LNCAP (cell line): ENCODE measurements around the gene SLC17A9.

Experiments used
- CTCF ChIP-seq: fragments of 450-650 bp; IDR thresholded peaks from 2 replicates; pipeline ENCODE4 v1.5.1; 2017; ENCODE audit warnings: mild to moderate bottlenecking

The SLC17A9 gene

GRCh38 chr20:62995481-62995880 is 43.0 kb downstream of the SLC17A9 start:
- no peak for TF ChIP-seq CTCF

DNA sequence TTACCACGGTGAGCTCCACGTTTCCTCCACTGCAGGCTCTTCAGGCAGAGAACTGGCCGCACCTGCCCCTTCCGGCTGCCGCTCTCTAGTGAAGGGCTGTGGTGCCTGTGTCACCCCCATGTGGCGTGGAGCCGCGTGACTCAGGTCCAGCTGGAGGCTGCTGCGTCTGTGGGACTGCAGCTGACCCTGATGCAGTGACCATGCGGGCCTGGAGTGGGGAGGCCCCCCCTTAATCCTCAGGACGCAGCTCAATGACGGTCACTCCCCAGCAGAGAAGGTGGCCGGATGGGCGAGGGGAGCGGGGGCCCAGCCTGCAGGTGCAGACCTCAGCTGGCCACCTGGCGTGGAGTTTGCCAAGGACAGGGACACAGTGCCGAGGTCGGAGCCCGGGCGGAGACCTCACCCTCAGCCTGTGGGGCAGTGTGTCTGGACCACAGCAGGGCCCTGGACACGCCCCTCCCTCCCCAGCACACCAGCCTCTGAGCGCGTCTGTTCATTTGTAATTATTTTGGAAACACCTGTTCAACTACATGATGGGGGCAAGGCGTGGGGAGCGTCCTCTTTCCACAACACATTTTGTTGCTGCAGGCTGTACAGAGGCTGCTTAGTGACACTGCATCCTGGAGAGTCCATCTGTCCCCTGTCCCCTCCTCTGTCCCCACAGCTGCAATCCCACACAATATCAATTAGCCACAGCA is 43.5 kb downstream of the SLC17A9 start:
- TF ChIP-seq CTCF: no peak

DNA sequence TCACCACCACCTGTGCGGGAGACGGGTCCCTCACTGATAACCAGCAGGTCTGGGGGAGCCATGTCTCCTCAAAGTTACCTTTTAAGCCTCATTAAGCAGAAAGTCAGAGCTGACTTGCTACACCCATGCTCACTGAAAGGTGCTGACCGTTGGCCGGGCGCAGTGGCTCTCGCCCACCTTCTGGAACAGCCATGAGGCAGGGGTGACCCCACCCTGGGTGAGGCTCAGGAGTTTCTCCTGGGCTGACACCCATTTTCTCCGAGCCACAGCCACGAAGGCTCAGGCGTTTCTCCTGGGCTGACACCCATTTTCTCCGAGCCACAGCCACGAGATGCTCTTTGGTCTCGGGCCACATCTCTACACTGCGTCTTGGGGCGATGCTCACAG is 44.1 kb downstream of the SLC17A9 start:
- no peak for TF ChIP-seq CTCF

DNA sequence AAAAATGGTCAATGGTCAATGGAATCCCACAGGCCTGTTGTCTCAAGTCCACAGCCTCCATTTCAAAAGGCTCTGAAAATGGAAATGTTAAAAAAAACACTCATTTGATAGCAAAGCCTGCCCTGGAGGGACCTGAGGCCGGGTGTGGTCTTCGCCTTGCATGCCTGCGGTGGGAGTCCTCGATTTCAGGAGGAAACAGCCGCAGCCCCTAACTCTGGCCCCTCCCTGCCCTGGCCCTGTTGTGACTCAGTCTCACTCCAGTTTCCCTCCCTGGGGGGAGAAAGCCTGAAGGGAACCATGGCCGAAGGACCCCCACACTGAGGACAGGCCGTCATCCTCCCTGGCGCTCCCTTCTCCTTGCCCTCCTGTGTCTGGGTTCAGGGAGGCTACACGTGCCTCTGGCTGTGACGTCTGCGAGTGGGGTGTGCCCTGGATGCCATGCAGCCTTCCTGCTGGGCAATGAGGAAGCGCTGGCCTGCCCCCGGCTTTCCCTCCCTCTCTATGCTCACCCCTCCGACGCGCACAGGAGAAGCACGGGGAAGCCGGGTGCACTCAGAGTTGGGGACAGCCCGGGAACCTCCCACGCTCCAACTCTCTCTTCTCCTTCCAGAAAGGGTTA is 45.0 kb downstream of the SLC17A9 start:
- no peak for TF ChIP-seq CTCF

DNA sequence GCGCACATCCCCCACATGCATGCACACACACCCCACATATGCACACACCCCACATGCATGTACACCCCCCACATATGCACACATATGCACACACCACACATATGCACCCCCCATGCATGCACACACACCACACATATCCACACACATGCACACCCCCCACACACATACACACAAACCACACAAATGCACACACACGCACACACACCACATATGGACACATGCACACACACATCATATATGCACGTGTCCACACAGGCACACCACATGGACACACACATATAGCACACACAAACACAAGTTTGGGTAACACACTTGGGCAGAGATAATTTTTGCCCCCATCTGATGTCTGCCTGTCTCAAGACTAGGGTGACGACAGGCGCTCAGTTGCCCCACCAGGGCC is 45.9 kb downstream of the SLC17A9 start:
- no peak for TF ChIP-seq CTCF

DNA sequence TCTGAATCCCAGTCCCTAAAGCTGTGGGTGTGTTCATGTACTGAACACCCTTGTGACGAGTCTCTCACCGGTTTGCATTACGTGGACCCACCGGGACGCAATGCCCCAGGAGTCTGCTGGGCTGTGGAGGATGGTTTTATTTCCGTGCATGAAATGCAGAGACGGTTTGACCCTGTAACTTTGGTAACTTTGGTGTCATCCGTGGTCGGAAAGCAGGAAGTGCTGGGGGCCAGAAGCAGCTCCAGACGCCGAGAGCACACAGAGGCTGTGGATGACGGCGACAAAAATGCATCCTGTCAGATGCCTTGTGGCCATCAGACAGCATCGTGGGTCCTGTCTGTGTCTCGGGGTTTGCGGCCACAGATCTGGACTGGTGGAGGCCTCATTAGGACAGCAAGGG is 47.1 kb downstream of the SLC17A9 start:
- no peak for TF ChIP-seq CTCF

DNA sequence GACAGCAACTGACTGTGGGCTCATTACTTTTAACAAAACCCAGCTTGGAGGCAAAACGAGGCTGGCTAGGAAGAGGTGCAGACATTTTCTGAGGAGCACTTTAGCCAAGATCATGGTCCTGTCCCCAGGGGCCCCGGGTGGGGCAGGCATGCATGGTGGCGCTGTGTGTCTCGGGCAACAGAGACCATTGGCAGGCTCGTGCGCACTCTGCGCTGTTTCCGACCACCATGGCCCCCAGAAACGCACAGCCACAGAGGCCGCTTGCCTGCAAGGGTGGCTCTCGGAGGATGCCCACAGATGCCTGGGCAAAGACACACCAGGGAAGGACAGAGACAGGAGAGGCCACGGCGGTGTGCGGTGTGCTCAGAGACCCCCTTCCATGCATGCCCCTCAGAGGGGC is 47.5 kb downstream of the SLC17A9 start:
- no peak for TF ChIP-seq CTCF

DNA sequence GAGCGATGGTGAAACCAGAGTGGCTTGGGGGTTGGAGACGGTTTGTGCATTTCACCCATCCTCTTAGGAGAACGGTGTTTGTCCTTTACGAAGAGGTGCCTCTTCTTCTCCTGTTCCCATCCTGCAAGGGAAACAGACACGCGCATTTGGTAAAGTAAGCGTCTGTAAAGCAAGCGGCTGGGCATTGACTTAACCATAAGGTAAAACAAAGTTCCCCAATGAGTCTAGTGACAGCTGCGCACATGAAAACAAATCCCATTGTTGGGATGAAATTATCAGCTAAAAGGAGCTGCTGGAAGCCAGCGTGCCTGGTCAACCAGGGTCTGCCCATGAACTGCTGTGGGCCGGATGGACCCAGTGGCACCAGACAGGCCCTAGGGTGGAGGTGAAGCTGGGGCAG is 48.4 kb downstream of the SLC17A9 start:
- no peak for TF ChIP-seq CTCF
